Trophoblast cell (in vitro differentiated cells and primary cell): ENCODE results near the gene CSAG1.
"Not testable (repeated sequence)": the region's sequence is repeated elsewhere in the genome, so short reads cannot be mapped to it uniquely, and the experiment has no call there.

ENCODE experiments used
- DNase-seq, 2 donors: peaks; one replicate each; pipeline ENCODE4 v3.0.0-alpha.2; 2016
- H2AFZ ChIP-seq: 2 replicates; pipeline ENCODE4 v1.6.1; 2013; ENCODE audit warnings: low read length, moderate library complexity, mild to moderate bottlenecking; ENCODE audit not compliant: insufficient read depth, poor library complexity
- H2AK5ac ChIP-seq: 2 replicates; pipeline ENCODE4 v1.6.1; 2013; ENCODE audit warnings: mild to moderate bottlenecking, low read length
- H2BK120ac ChIP-seq: 2 replicates; pipeline ENCODE4 v1.6.1; 2013; ENCODE audit warnings: low read length, mild to moderate bottlenecking, moderate library complexity; ENCODE audit not compliant: insufficient read depth, poor library complexity
- H2BK12ac ChIP-seq: 2 replicates; pipeline ENCODE4 v1.6.1; 2013; ENCODE audit warnings: mild to moderate bottlenecking, low read length, moderate library complexity
- H2BK5ac ChIP-seq: 2 replicates; pipeline ENCODE4 v1.6.1; 2013; ENCODE audit warnings: low read length, low read depth, moderate library complexity, mild to moderate bottlenecking; ENCODE audit not compliant: poor library complexity
- H3K14ac ChIP-seq: 2 replicates; pipeline ENCODE4 v1.6.1; 2013; ENCODE audit warnings: mild to moderate bottlenecking, low read length
- H3K18ac ChIP-seq: 2 replicates; pipeline ENCODE4 v1.6.1; 2013; ENCODE audit warnings: mild to moderate bottlenecking, low read length
- H3K23ac ChIP-seq: 2 replicates; pipeline ENCODE4 v1.6.1; 2013; ENCODE audit warnings: low read length
- H3K27ac ChIP-seq: 2 replicates; pipeline ENCODE4 v1.5.1; 2013; ENCODE audit warnings: low read depth, mild to moderate bottlenecking, inconsistent platforms, low read length, moderate library complexity
- H3K27me3 ChIP-seq: 2 replicates; pipeline ENCODE4 v1.6.1; 2013; ENCODE audit warnings: inconsistent platforms, mild to moderate bottlenecking, low read length, moderate library complexity; ENCODE audit not compliant: insufficient read depth
- H3K36me3 ChIP-seq, 2 experiments: 1 replicate in 1 of 2; 2 replicates in 1 of 2; pipeline ENCODE4 v1.6.1; 2013; ENCODE audit warnings: low read length in 2 of 2, mild to moderate bottlenecking in 2 of 2, moderate library complexity in 1 of 2; ENCODE audit not compliant: insufficient read depth in 2 of 2, control insufficient read depth in 1 of 2
- H3K4ac ChIP-seq: 2 replicates; pipeline ENCODE4 v1.6.1; 2013; ENCODE audit warnings: low read depth, mild to moderate bottlenecking, low read length, moderate library complexity
- H3K4me1 ChIP-seq, 2 experiments: 1 replicate in 1 of 2; 2 replicates in 1 of 2; pipeline ENCODE4 v1.6.1; 2013; ENCODE audit warnings: low read length in 2 of 2, mild to moderate bottlenecking in 2 of 2, moderate library complexity in 1 of 2; ENCODE audit not compliant: insufficient read depth in 2 of 2, control insufficient read depth in 1 of 2
- H3K4me2 ChIP-seq: 2 replicates; pipeline ENCODE4 v1.6.1; 2013; ENCODE audit warnings: inconsistent platforms, mild to moderate bottlenecking, low read length, moderate library complexity
- H3K4me3 ChIP-seq: 2 replicates; pipeline ENCODE4 v1.5.1; 2013; ENCODE audit warnings: mild to moderate bottlenecking, low read depth, low read length, inconsistent platforms
- H3K79me1 ChIP-seq: one replicate; pipeline ENCODE4 v1.6.1; 2013; ENCODE audit warnings: low read length
- H3K79me2 ChIP-seq: 2 replicates; pipeline ENCODE4 v1.6.1; 2013; ENCODE audit warnings: low read length, mild to moderate bottlenecking; ENCODE audit not compliant: control insufficient read depth, insufficient read depth, poor library complexity
- H3K9ac ChIP-seq: 2 replicates; pipeline ENCODE4 v1.6.1; 2013; ENCODE audit warnings: mild to moderate bottlenecking, low read length
- H3K9me3 ChIP-seq: 2 replicates; pipeline ENCODE4 v1.6.1; 2013; ENCODE audit warnings: low read depth, mild to moderate bottlenecking, control low read depth, inconsistent platforms, low read length; ENCODE audit not compliant: insufficient read depth
- H4K12ac ChIP-seq: 2 replicates; pipeline ENCODE4 v1.6.1; 2013; ENCODE audit warnings: low read depth, mild to moderate bottlenecking, low read length, moderate library complexity
- H4K8ac ChIP-seq: 2 replicates; pipeline ENCODE4 v1.6.1; 2013; ENCODE audit warnings: low read depth, mild to moderate bottlenecking, low read length, moderate library complexity
- H4K91ac ChIP-seq: one replicate; pipeline ENCODE4 v1.6.1; 2013; ENCODE audit warnings: low read depth, mild to moderate bottlenecking, low read length, moderate library complexity
- WGBS: extraction: QIAGEN DNeasy Blood & Tissue Kit; methylation state at CpG from one replicate; pipeline ENCODE4 v1.1.7; 2013; ENCODE audit warnings: missing lambda C conversion rate; ENCODE audit not compliant: insufficient read length, insufficient coverage; ENCODE audit errors: extremely low coverage; 5-methylcytosine and 5-hydroxymethylcytosine counted together

CSAG1 gene

DNA sequence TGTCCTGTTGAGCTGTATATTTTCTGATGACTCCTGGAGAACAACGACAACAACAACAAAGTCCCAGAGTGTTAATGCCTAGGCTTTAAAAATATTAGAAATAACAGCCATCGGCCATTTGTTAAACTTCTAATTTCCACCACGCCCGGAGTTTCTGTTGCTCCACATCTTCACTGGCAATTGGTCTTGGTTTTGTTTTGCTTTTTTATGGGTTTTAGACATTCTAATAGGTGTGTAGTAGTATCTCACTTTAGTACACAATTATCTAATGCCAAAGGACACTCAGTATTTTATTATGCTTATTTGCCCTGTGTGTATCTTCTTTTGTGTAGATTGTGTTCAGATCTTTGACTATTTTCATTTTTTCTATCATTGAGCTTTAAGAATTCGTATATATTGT lies 5.0 kb upstream of the CSAG1 start:
- H3K79me1 ChIP-seq, result no peaks in the 10 kb centered on the region
- no peak overlapping the region for H3K18ac ChIP-seq
- DNase-seq, result no peak
- H3K4me3 ChIP-seq, result no peak overlapping the region
- no peak overlapping the region for H2BK12ac ChIP-seq
- no peaks in the 10 kb centered on the region for H3K79me2 ChIP-seq
- H3K27ac ChIP-seq, result no peak overlapping the region
- H3K36me3 ChIP-seq, result no peaks in the 10 kb centered on the region
- H3K9ac ChIP-seq, result no peak overlapping the region
- no peak overlapping the region for H3K4ac ChIP-seq
- no peak overlapping the region for H4K91ac ChIP-seq
- no peaks in the 10 kb centered on the region for H3K27me3 ChIP-seq
- H3K23ac ChIP-seq, result no peak overlapping the region
- no CpG with 5 or more reads among the region's 5 CpGs for WGBS
- no peak overlapping the region for H2BK120ac ChIP-seq
- H2AK5ac ChIP-seq, result no peak overlapping the region
- H3K4me1 ChIP-seq, result no peaks in the 10 kb centered on the region
- no peaks in the 10 kb centered on the region for H3K9me3 ChIP-seq
- no peak overlapping the region for H4K12ac ChIP-seq
- no peak overlapping the region for H3K14ac ChIP-seq
- H3K4me2 ChIP-seq, result no peak overlapping the region
- H4K8ac ChIP-seq, result no peak overlapping the region
- H2BK5ac ChIP-seq, result no peak overlapping the region
- no peak overlapping the region for H2AFZ ChIP-seq

DNA sequence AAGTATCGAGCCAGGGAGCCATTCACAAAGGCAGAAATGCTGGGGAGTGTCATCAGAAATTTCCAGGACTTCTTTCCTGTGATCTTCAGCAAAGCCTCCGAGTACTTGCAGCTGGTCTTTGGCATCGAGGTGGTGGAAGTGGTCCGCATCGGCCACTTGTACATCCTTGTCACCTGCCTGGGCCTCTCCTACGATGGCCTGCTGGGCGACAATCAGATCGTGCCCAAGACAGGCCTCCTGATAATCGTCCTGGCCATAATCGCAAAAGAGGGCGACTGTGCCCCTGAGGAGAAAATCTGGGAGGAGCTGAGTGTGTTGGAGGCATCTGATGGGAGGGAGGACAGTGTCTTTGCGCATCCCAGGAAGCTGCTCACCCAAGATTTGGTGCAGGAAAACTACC lies 3.0 kb upstream of the CSAG1 start:
- H3K18ac ChIP-seq, DNase-seq, H2BK5ac ChIP-seq, H3K79me1 ChIP-seq, H3K4me3 ChIP-seq, H3K4me1 ChIP-seq, H3K36me3 ChIP-seq, H3K4me2 ChIP-seq, H4K8ac ChIP-seq, H2BK120ac ChIP-seq, H3K79me2 ChIP-seq, H2BK12ac ChIP-seq, H2AK5ac ChIP-seq, H2AFZ ChIP-seq, H3K27ac ChIP-seq, H3K14ac ChIP-seq, H3K9ac ChIP-seq, H3K4ac ChIP-seq, H3K9me3 ChIP-seq, H3K23ac ChIP-seq, H3K27me3 ChIP-seq, H4K91ac ChIP-seq, H4K12ac ChIP-seq: not testable (repeated sequence)
- no CpG with 5 or more reads among the region's 12 CpGs for WGBS

DNA sequence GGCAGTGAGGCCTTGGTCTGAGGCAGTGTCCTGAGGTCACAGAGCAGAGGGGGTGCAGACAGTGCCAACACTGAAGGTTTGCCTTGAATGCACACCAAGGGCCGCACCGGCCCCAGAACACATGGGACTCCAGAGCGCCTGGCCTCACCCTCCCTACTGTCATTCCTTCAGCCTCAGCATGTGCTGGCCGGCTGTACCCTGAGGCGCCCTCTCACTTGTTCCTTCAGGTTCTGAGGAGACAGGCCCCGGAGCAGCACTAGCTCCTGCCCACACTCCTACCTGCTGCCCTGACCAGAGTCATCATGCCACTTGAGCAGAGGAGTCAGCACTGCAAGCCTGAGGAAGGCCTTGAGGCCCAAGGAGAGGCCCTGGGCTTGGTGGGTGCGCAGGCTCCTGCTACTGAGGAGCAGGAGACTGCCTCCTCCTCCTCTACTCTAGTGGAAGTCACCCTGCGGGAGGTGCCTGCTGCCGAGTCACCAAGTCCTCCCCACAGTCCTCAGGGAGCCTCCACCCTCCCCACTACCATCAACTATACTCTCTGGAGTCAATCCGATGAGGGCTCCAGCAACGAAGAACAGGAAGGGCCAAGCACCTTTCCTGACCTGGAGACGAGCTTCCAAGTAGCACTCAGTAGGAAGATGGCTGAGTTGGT lies 2.5 kb upstream of the CSAG1 start:
- Histone ChIP-seq H4K12ac (no peak overlapping the region), H3K4me1 (no peaks in the 10 kb centered on the region), H4K8ac (no peak overlapping the region), H3K36me3 (no peaks in the 10 kb centered on the region), H2AK5ac (no peak overlapping the region), H2BK120ac (no peak overlapping the region), H3K4me3 (no peak overlapping the region), H3K9ac (no peak overlapping the region), H3K27me3 (no peaks in the 10 kb centered on the region), H3K4ac (no peak overlapping the region), H3K9me3 (no peaks in the 10 kb centered on the region), H3K4me2 (no peak overlapping the region), H3K79me1 (no peaks in the 10 kb centered on the region), H3K79me2 (no peaks in the 10 kb centered on the region), H3K27ac (no peak overlapping the region), H2BK12ac (no peak overlapping the region), H4K91ac (no peak overlapping the region), H3K14ac (no peak overlapping the region), H2AFZ (no peak overlapping the region), H3K18ac (no peak overlapping the region), H3K23ac (no peak overlapping the region), H2BK5ac (no peak overlapping the region)
- DNase-seq, result no peak
- WGBS, result no CpG with 5 or more reads among the region's 12 CpGs

DNA sequence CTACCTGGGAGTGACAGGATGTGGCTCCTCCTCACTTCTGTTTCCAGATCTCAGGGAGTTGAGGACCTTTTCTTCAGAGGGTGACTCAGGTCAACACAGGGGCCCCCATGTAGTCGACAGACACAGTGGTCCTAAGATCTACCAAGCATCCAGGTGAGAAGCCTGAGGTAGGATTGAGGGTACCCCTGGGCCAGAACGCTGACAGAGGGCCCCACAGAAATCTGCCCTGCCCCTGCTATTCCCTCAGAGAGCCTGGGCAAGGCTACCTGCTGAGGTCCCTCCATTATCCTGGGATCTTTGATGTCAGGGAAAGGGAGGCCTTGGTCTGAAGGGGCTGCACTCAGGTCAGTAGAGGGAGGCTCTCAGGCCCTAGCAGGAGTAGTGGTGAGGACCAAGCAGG lies 1.6 kb upstream of the CSAG1 start:
- WGBS, result no CpG with 5 or more reads among the region's 2 CpGs
- Histone ChIP-seq H2BK12ac (no peak overlapping the region), H3K36me3 (no peaks in the 10 kb centered on the region), H3K4ac (no peak overlapping the region), H3K18ac (no peak overlapping the region), H3K4me3 (no peak overlapping the region), H4K12ac (no peak overlapping the region), H2BK120ac (no peak overlapping the region), H3K14ac (no peak overlapping the region), H3K27ac (no peak overlapping the region), H3K9ac (no peak overlapping the region), H3K79me1 (no peaks in the 10 kb centered on the region), H3K27me3 (no peaks in the 10 kb centered on the region), H4K8ac (no peak overlapping the region), H2AK5ac (no peak overlapping the region), H3K79me2 (no peaks in the 10 kb centered on the region), H2AFZ (no peak overlapping the region), H3K4me2 (no peak overlapping the region), H3K4me1 (no peaks in the 10 kb centered on the region), H4K91ac (no peak overlapping the region), H3K23ac (no peak overlapping the region), H3K9me3 (no peaks in the 10 kb centered on the region), H2BK5ac (no peak overlapping the region)
- no peak for DNase-seq
